NCI-H2196 treated with DMSO at 0.1 percent for 48 hours (cell line): ENCODE measurements around the gene CDC14A.

Experiments used
- DNase-seq: peaks from one replicate; lab custom pipeline; 2025; ENCODE audit not compliant: unreplicated experiment; lab: John Stamatoyannopoulos, UW

CDC14A gene

DNA sequence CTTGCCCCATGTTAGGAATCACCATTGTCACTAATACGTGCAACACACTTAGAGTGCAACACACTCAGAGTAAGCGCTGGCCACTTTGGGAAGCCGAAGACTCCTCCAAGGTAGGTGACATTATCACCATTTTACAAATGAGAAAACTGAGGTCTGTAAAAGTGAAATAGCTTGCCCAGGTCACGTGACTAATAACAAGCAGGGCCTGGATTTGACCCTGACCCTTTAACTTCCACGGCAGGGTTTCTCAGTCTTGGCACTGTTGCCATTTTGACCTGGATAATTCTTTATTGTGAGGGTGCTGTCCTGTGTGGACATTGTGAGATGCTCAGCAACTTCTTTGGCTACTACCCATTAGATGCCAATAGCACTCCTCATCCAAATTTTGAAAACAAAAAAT, 177.8 kb downstream of the CDC14A start:
- no peak for DNase-seq

- DNase-seq = no peak
Measured at GRCh38 chr1:100530880-100531487, 178.7 kb downstream of the CDC14A start.

- DNase-seq = no peak
Measured at GRCh38 chr1:100532645-100533044, 180.3 kb downstream of the CDC14A start.

- DNase-seq = no peak
Measured at GRCh38 chr1:100535264-100535663, 183.0 kb downstream of the CDC14A start.

GRCh38 chr1:100536031-100536430, 183.7 kb downstream of the CDC14A start:
- no peak for DNase-seq

DNA sequence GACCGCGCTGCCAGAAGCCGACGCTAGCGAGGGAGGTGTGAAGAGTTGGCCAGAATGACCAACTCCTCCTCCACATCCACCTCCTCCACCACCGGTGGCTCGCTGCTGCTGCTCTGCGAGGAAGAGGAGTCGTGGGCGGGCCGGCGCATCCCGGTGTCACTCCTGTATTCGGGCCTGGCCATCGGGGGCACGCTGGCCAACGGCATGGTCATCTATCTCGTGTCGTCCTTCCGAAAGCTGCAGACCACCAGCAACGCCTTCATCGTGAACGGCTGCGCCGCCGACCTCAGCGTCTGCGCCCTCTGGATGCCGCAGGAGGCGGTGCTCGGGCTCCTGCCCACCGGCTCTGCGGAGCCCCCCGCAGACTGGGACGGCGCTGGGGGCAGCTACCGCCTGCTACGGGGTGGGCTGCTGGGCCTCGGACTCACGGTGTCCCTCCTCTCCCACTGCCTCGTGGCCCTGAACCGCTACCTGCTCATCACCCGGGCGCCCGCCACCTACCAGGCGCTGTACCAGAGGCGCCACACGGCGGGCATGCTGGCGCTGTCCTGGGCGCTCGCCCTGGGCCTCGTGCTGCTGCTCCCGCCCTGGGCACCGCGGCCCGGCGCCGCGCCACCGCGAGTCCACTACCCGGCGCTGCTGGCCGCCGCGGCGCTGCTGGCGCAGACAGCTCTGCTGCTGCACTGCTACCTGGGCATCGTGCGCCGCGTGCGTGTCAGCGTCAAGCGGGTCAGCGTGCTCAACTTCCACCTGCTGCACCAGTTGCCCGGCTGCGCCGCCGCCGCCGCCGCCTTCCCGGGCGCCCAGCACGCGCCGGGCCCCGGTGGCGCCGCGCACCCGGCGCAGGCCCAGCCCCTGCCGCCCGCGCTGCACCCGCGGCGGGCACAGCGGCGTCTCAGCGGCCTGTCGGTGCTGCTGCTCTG, 186.9 kb downstream of the CDC14A start:
- no peak for DNase-seq

DNA sequence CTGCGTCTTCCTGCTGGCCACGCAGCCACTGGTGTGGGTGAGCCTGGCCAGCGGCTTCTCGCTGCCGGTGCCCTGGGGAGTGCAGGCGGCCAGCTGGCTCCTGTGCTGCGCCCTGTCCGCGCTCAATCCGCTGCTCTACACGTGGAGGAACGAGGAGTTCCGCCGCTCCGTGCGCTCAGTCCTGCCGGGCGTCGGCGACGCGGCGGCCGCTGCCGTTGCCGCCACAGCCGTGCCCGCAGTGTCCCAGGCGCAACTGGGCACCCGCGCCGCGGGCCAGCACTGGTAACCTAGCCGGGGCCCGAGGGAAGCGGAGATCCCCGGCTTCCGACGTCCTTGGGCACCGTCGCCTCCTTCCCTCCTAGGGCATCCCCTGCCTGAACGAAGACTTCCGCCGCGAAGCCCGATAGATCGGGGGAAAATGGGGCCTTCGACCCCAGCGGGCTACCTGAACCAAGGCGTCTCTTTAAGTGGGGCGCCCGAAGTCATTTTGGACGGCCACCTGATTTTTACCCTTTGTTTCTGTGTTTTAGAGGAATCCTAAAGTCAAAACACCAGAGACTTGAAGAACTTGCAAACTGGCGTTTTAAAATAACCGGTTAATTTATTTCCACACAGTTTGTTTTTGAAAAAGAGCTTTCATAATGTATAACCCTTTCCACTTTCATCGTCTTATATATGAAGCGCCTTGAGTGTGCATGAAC, 187.7 kb downstream of the CDC14A start:
- no peak for DNase-seq

DNA sequence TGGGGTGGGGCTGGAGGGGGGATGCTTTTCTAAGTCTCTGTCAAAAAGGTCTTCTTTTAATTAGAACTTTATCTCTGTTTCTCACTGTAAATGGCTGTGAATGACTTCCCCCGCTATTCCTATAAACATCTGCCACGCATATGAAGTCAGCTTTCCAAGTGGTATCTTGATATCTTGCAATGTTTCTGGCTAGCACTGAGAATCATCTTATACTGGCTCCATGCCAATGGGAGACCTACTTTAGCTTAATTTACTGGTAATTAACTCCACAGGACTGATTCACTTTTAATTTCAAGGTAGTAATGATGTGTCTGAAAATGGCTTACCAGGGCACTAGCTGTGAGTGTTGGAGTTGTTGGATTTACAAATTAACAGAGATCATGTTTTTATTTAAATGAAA, 190.0 kb downstream of the CDC14A start:
- no peak for DNase-seq

- no peak for DNase-seq
Measured at GRCh38 chr1:100543640-100544039, 191.3 kb downstream of the CDC14A start.

- DNase-seq = no peak
Measured at GRCh38 chr1:100544791-100545190, 192.5 kb downstream of the CDC14A start.

DNA sequence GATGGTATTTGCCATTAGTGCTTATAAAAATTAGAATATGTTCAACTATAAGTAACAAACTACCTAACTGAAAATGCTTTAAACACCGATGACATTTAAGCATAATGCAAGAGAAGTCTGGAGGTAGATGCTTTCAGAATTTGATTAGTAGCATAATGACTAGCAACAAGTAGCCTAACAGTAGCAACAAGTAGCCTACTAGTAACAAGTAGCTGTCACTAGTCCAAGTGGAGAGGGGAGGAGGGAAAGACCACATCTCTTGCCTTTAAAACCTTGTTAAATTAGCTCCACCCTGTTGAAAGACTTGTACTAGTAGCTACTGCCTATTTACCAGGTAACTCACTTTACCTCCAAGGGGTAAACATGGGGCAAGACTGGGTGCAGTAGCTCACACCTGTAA, 193.5 kb downstream of the CDC14A start:
- no peak for DNase-seq

- no peak for DNase-seq
Measured at GRCh38 chr1:100552031-100552430, 199.7 kb downstream of the CDC14A start.

GRCh38 chr1:100552922-100553321, 200.6 kb downstream of the CDC14A start:
- no peak for DNase-seq

- no peak for DNase-seq
Measured at GRCh38 chr1:100556181-100556580, 203.9 kb downstream of the CDC14A start.

DNA sequence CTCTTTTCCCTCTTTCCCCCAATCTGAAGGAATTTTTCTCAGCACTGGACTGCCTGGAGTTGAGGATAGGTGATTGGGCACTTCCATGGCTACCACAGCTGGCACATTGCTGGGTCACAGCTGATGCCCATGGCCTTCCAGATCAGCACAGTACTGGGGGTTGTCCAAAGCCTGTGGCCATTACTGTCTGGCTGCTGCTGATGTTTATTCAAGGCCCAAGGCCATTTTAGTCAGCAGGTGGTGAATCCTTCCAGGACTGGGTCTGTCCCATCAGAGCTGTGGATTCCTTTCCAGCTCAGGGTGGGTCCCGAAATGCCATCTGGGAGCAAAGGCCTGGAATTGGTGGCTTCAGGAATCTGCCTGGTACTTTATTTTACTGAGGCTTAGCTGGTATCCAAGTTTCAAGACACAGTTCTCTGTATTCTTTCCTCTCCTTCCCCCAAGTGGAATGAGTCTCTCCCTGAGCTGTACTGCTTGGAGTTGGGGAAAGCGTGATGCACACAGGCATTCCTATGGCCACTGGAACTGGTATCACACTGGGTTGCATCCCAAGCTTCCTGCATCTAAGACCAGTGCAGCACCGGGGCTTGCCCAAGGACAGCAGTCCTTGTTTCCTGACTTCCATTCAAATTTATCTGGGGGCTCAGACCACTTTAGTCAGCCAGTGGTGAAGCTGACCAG, 204.8 kb downstream of the CDC14A start:
- no peak for DNase-seq

GRCh38 chr1:100557606-100557953, 205.3 kb downstream of the CDC14A start:
- no peak for DNase-seq

GRCh38 chr1:100565533-100565932, 213.2 kb downstream of the CDC14A start:
- DNase-seq = no peak

DNA sequence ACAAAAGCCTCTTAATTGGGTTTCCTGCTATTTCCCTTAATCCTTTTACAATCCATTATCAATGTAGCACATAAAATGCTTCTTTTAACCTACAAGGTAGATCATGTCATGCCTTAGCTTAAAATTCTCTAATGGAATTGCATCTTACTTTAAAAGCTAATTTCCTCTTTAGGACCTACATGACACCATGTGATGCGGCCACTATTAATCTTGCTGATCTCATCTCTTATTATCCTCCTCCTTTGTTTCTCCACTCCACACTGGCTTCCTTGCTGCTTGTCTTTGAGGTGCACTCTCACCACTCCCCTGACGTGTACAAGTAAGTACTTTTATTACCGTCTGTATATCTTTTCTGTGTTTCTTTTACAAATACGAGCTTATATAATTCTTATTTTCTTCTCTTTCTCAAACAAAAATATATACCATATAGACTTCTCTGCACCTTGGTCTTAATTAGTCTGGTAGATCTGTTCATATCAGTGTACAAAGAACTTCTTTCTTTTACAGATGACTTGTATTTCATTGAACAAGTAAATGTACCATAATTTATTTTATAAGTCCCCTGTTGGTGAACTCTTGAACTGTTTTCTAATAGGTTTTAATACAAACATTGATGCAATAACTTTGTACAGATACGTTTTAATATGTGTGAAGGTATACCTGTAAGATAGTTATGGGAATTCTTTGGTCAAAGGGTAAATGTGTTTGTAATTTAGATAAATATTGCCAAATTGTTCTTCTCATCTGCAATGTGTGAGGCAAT, 213.8 kb downstream of the CDC14A start:
- no peak for DNase-seq

DNA sequence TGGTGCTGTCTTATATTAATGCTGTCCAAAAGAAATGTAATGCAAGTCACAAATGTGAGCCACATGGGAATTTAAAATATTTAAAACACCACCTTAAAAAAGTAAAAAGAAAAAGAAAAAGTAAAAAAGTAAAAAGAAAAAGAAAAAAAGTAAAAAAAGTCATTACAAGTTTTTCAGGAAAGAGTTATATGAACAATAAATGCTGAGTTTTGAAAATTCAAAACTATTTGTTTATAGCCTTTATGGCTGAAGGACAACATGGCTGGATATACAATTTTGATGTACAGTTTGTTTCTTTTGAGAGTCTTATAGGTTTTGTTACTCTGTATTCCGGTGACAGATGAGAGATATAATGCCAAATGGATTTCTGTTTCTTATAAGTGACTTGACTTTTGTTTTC, 214.8 kb downstream of the CDC14A start:
- no peak for DNase-seq
